ENCODE results near the gene SCGN. TPM values are rescaled to one million over a fixed set of nuclear protein-coding genes. Genes with fewer than 3 reads are reported as not detected.

The SCGN gene
- total RNA-seq, 1 donor from 2014 or later, result not detected

- TF ChIP-seq CTCF (IDR thresholded peaks at IDR 0.05; ENCODE audit: insufficient read depth, low read length, severe bottlenecking), result no peak
- DNase-seq (ENCODE audit: low read depth) (no peak), FAIRE-seq (no peak)
- no peak overlapping the region for H3K4me3 ChIP-seq (ENCODE audit: low read depth, low read length)
- H3K36me3 ChIP-seq (ENCODE audit: control insufficient read depth, insufficient read depth, low read length), result no peaks in the 10 kb centered on the region
- peaks cover 1% of the 10 kb centered on the region for H3K27me3 ChIP-seq (ENCODE audit: control insufficient read depth, insufficient read depth, low read length)
Measured at GRCh38 chr6:25694366-25694765, 42.4 kb downstream of the SCGN start.

DNA sequence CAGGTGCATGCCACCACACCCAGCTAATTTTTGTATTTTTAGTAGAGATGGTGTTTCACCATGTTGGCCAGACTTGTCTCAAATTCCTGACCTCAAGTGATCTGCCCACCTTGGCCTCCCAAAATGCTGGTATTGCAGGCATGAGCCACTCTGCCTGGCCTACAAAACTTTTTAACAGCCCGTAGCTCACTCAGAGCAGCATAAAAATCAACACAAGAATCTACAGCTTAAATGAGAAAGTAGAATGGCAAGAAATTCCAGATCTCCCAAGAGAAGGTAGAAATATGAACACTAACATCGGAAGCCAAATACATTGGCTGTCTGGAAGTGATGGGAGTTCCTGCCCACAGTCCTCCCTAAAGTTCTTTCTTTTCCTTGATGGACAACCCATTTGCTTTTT is 43.7 kb downstream of the SCGN start:
- no peak for TF ChIP-seq CTCF (IDR thresholded peaks at IDR 0.05; ENCODE audit: insufficient read depth, low read length, severe bottlenecking)
- FAIRE-seq, result no peak
- H3K27me3 ChIP-seq (ENCODE audit: control insufficient read depth, insufficient read depth, low read length), result peaks cover 1% of the 10 kb centered on the region

DNA sequence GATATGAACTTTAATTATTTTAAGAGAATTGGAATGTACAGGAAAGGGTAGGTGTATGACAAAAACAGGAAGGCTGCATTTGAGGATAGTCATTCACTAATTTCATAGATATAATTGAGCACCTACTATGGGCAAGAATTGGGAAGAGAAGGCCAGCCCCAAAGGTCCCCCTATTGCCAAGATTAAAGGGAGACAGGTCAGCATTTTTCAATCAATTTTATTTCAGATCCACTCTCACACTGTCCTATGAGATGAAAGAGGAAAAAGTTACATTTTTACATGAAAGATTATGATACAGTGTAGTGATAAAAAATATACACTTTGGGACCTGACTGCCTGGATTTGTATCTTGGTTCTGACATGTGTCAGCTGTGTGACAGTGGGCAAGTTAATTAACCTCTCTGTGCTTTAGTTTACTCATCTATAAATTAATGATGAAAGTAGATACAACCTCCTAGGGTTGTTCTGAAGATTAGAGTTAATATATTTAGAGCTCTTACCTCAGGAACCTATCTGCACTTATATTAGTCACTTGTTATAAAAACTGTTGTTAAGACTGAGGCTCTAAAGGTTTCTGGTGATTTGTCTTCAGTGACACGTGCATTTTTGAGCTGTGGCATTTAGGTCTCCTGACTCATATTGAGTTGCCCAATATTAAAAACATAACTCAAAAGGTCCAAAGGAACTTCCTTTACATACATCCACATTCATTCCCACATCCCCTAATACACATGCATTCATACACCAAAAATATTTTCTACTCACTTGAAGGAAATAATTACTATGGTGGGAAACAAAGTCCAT is 45.7 kb downstream of the SCGN start:
- no peak for FAIRE-seq
- Histone ChIP-seq H3K27me3 (ENCODE audit: control insufficient read depth, insufficient read depth, low read length) (no peaks in the 10 kb centered on the region), H3K36me3 (ENCODE audit: control insufficient read depth, insufficient read depth, low read length) (no peaks in the 10 kb centered on the region), H3K4me3 (ENCODE audit: low read depth, low read length) (no peak overlapping the region)
- TF ChIP-seq CTCF (IDR thresholded peaks at IDR 0.05; ENCODE audit: insufficient read depth, low read length, severe bottlenecking), result no peak
- peak; percentile 50 for DNase-seq (ENCODE audit: low read depth)

More for the DNA sequence above, 43.7 kb downstream of the SCGN start:
- Histone ChIP-seq H3K36me3 (ENCODE audit: control insufficient read depth, insufficient read depth, low read length) (no peaks in the 10 kb centered on the region), H3K4me3 (ENCODE audit: low read depth, low read length) (no peak overlapping the region)
- DNase-seq (ENCODE audit: low read depth), result no peak

GRCh38 chr6:25698631-25699030 is 46.6 kb downstream of the SCGN start:
- Histone ChIP-seq H3K27me3 (ENCODE audit: control insufficient read depth, insufficient read depth, low read length) (no peaks in the 10 kb centered on the region), H3K4me3 (ENCODE audit: low read depth, low read length) (no peak overlapping the region), H3K36me3 (ENCODE audit: control insufficient read depth, insufficient read depth, low read length) (no peaks in the 10 kb centered on the region)
- FAIRE-seq (no peak), DNase-seq (ENCODE audit: low read depth) (no peak)
- TF ChIP-seq CTCF (IDR thresholded peaks at IDR 0.05; ENCODE audit: insufficient read depth, low read length, severe bottlenecking), result no peak

DNA sequence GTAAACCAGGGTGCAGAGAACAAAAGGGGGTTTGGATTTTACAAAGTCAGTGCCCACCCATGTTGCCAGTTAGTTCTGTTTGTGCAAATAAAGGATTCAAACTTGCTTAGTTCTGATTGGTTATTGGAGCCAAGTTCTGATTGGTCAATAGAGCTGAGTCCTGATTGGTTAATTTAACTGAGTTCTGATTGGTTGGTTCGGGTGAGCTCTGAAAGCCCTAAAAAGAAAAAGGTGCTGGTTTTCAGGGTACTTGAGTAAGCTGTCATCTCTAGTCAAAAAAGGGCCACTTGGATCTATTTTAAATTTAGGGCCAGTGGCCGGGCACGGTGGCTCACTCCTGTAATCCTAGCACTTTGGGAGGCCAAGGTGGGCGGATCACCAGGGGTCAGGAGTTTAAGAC is 47.6 kb downstream of the SCGN start:
- Histone ChIP-seq H3K36me3 (ENCODE audit: control insufficient read depth, insufficient read depth, low read length) (no peaks in the 10 kb centered on the region), H3K27me3 (ENCODE audit: control insufficient read depth, insufficient read depth, low read length) (no peaks in the 10 kb centered on the region), H3K4me3 (ENCODE audit: low read depth, low read length) (no peak overlapping the region)
- no peak for TF ChIP-seq CTCF (IDR thresholded peaks at IDR 0.05; ENCODE audit: insufficient read depth, low read length, severe bottlenecking)
- DNase-seq (ENCODE audit: low read depth) (no peak), FAIRE-seq (no peak)

DNA sequence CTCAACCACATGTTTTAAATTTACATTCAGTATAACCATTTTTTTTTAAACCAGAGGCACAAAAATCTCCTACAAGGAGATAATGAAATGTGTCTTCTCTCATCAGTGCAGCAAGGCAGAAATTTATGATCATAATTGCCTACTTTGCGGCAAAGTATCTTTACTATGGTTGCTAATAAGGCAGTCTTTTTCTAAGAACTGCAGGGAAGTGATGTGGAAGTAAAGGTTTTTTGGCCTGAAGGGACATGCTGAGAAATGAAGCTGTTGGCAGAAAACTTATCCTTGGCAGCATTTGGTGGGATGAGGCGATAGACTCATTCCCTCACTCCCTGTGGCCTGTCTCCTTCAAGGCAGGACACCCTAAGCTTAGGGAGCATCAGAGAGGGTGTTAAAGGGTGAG is 48.7 kb downstream of the SCGN start:
- DNase-seq (ENCODE audit: low read depth), result no peak
- Histone ChIP-seq H3K4me3 (ENCODE audit: low read depth, low read length) (no peak overlapping the region), H3K36me3 (ENCODE audit: control insufficient read depth, insufficient read depth, low read length) (no peaks in the 10 kb centered on the region), H3K27me3 (ENCODE audit: control insufficient read depth, insufficient read depth, low read length) (no peaks in the 10 kb centered on the region)
- no peak for TF ChIP-seq CTCF (IDR thresholded peaks at IDR 0.05; ENCODE audit: insufficient read depth, low read length, severe bottlenecking)
- FAIRE-seq, result no peak
